ENCODE measurements around the gene STOML1. TPM values are rescaled to one million over a fixed set of nuclear protein-coding genes. Genes with fewer than 3 reads are reported as not detected.
"Not testable (repeated sequence)": the region's sequence is repeated elsewhere in the genome, so short reads cannot be mapped to it uniquely, and the experiment has no call there.

Gene STOML1
- total and polyA plus RNA-seq, 2 donors: 13.0 to 19.1 TPM

DNA sequence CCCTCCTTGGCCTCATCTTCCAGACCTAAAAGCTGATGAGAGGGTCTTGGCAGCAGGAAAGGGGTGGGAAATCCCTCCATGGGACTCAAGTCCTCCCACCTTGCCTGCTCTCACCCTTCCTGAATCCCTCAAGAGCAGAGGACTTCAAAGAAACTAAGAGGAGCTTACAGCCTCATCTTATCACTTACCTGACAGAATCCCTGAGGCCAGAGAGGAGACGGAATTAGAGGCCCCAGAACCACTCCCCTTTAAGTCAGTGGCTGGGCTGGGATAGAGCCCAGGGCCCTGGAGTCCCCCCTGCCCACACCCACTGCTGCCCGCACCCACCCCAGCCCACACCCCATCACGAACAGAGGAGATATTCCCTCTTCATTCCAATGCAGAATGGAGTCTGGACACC, 50.6 kb downstream of the STOML1 start:
- no peaks in the 10 kb centered on the region for H3K36me3 ChIP-seq (ENCODE audit: control insufficient read depth in 2 of 2, insufficient read depth in 2 of 2, low read length in 1 of 2)
- H3K9me3 ChIP-seq (ENCODE audit: control insufficient read depth in 2 of 2, insufficient read depth in 1 of 2, low read length in 1 of 2): peaks cover 0 to 4% of the 10 kb centered on the region in 2 donors
- peaks cover 15 to 37% of the 10 kb centered on the region in 2 donors for H3K4me1 ChIP-seq (ENCODE audit: control insufficient read depth in 2 of 2, insufficient read depth in 2 of 2, low read length in 2 of 2)
- H3K27ac ChIP-seq (ENCODE audit: low read depth in 1 of 2, low read length in 1 of 2): no peak overlapping the region
- 97% methylated on average over 3 of the region's 3 CpGs for WGBS
- DNase-seq (ENCODE audit: low read depth in 6 of 9, low spot score in 9 of 9): no peak
- no peak overlapping the region for H3K4me3 ChIP-seq (ENCODE audit: low read length in 2 of 2)
- no peaks in the 10 kb centered on the region for H3K27me3 ChIP-seq (ENCODE audit: control insufficient read depth in 2 of 2, insufficient read depth in 1 of 2, low read length in 1 of 2)

DNA sequence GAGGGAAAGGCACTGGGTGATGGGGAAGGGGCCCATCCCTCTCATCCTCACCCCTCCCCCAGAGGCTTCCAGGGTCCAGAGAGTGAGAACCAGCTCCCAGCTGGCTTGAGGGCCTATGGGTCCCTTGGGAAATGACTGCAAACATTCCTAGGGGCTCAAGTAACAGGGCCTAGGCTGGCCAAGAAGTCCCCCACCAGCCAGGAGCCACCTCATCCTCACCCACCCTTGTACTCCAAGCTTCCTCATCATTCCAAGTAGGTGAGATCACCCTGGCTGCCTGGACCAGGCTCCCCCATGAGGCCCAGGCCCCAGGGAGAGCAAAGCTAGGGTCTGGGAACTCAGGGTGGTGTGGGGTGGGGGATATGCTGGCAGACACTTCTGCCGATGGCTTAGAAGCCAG, 51.1 kb downstream of the STOML1 start:
- Histone ChIP-seq H3K27ac (ENCODE audit: low read depth in 1 of 2, low read length in 1 of 2) (no peak overlapping the region), H3K36me3 (ENCODE audit: control insufficient read depth in 2 of 2, insufficient read depth in 2 of 2, low read length in 1 of 2) (no peaks in the 10 kb centered on the region), H3K4me3 (ENCODE audit: low read length in 2 of 2) (no peak overlapping the region), H3K4me1 (ENCODE audit: control insufficient read depth in 2 of 2, insufficient read depth in 2 of 2, low read length in 2 of 2) (peaks cover 12 to 33% of the 10 kb centered on the region in 2 donors), H3K9me3 (ENCODE audit: control insufficient read depth in 2 of 2, insufficient read depth in 1 of 2, low read length in 1 of 2) (peaks cover 0 to 4% of the 10 kb centered on the region in 2 donors), H3K27me3 (ENCODE audit: control insufficient read depth in 2 of 2, insufficient read depth in 1 of 2, low read length in 1 of 2) (no peaks in the 10 kb centered on the region)
- DNase-seq (ENCODE audit: low read depth in 6 of 9, low spot score in 9 of 9): no peak
- WGBS: 100% methylated on average over 1 of the region's 1 CpG

DNA sequence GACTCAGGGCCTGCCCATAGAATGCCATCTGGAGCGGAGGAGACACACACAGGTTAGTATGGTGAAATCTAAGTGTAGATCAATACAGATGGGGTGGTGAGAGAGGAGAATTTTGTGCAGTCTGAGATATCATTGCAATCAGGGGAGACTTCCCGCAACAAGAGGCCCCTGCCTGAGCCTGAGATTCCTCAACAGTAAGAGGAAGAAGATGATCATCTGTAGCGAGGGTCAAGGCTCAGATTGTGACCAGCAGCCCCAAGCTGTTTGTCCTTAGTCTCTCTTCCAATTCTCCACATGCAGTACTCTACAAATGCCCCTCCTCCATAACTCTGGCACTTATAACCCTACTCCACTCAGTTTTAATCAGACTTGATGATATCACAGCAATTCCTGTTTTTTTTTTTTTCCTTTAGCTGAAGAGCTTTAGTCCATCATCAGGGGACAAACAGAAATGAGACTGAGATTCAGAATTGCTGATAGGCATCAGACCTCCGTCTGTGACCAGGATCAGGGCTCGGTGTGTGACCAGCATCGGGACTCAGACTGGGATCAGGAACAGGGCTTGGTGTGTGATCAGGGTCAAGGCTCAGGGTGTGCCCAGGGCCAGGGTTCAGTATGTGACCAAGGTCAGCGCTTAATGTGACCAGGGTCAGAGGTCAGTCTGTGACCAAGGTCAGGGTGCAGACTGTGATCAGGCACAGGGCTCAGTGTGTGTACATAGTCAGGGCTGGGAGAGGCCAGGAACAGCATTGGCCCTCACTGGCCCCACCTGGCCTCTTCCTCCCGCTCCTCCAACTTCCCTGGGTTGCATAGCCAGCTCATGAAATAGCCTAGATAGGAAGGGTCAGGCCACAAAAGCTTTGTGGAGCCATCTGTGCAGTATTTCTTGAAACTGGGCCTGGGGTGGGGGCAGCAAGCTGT, 51.8 kb downstream of the STOML1 start:
- no peaks in the 10 kb centered on the region for H3K27me3 ChIP-seq (ENCODE audit: control insufficient read depth in 2 of 2, insufficient read depth in 1 of 2, low read length in 1 of 2)
- no peak overlapping the region for H3K4me3 ChIP-seq (ENCODE audit: low read length in 2 of 2)
- peaks cover 7 to 26% of the 10 kb centered on the region in 2 donors for H3K4me1 ChIP-seq (ENCODE audit: control insufficient read depth in 2 of 2, insufficient read depth in 2 of 2, low read length in 2 of 2)
- no peaks in the 10 kb centered on the region for H3K36me3 ChIP-seq (ENCODE audit: control insufficient read depth in 2 of 2, insufficient read depth in 2 of 2, low read length in 1 of 2)
- H3K9me3 ChIP-seq (ENCODE audit: control insufficient read depth in 2 of 2, insufficient read depth in 1 of 2, low read length in 1 of 2): peaks cover 0 to 4% of the 10 kb centered on the region in 2 donors
- WGBS: 92% methylated on average over 8 of the region's 8 CpGs
- DNase-seq (ENCODE audit: low read depth in 6 of 9, low spot score in 9 of 9): no peak
- H3K27ac ChIP-seq (ENCODE audit: low read depth in 1 of 2, low read length in 1 of 2): no peak overlapping the region

DNA sequence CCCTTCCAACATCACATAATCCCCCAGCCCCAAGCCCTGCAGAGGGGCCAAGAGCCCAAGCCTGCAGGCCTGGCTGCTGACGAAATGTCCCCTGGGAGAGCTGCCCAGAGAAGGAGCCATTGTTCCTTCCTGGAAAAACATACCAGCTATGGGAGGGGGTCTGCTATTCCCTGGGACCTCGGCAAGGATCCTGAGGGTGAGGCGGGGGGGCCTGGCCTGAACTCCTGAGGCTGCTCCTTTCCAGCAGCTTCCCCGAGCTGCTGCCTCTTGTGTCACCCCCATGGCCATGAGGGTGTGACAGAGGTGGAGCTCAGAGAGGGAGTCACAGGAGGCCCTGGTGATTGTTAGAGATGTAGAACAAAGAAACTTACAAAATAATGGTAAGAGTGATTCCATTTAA, 53.0 kb downstream of the STOML1 start:
- Histone ChIP-seq H3K27me3 (ENCODE audit: control insufficient read depth in 2 of 2, insufficient read depth in 1 of 2, low read length in 1 of 2) (no peaks in the 10 kb centered on the region), H3K27ac (ENCODE audit: low read depth in 1 of 2, low read length in 1 of 2) (no peak overlapping the region), H3K4me3 (ENCODE audit: low read length in 2 of 2) (no peak overlapping the region), H3K36me3 (ENCODE audit: control insufficient read depth in 2 of 2, insufficient read depth in 2 of 2, low read length in 1 of 2) (no peaks in the 10 kb centered on the region), H3K9me3 (ENCODE audit: control insufficient read depth in 2 of 2, insufficient read depth in 1 of 2, low read length in 1 of 2) (peaks cover 0 to 2% of the 10 kb centered on the region in 2 donors), H3K4me1 (ENCODE audit: control insufficient read depth in 2 of 2, insufficient read depth in 2 of 2, low read length in 2 of 2) (peaks cover 3 to 14% of the 10 kb centered on the region in 2 donors)
- WGBS: 84% methylated on average over 4 of the region's 4 CpGs
- DNase-seq (ENCODE audit: low read depth in 6 of 9, low spot score in 9 of 9): no peak

DNA sequence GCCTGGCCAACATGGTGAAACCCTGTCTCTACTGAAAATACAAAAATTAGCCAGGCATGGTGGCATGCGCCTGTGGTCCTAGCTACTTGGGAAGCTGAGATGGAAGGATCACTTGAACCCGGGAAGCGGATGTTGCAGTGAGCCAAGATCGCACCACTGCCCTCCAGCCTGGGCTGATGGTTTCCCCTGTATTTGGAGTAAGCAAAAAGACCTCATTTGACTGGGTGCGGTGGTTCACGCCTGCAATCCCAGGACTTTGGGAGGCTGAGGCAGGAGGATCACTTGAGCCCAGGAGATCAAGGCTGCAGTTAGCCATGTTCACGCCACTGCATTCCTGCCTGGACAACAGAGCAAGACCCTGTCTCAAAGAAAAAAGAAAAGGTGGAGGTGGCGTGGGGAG, 53.6 kb downstream of the STOML1 start:
- H3K27me3 ChIP-seq (ENCODE audit: control insufficient read depth in 2 of 2, insufficient read depth in 1 of 2, low read length in 1 of 2); H3K27ac ChIP-seq (ENCODE audit: low read depth in 1 of 2, low read length in 1 of 2); DNase-seq (ENCODE audit: low read depth in 6 of 9, low spot score in 9 of 9); H3K4me3 ChIP-seq (ENCODE audit: low read length in 2 of 2); H3K9me3 ChIP-seq (ENCODE audit: control insufficient read depth in 2 of 2, insufficient read depth in 1 of 2, low read length in 1 of 2); H3K36me3 ChIP-seq (ENCODE audit: control insufficient read depth in 2 of 2, insufficient read depth in 2 of 2, low read length in 1 of 2): not testable (repeated sequence)
- peaks cover 3 to 11% of the 10 kb centered on the region in 2 donors for H3K4me1 ChIP-seq (ENCODE audit: control insufficient read depth in 2 of 2, insufficient read depth in 2 of 2, low read length in 2 of 2)
- WGBS: 92% methylated on average over 8 of the region's 8 CpGs

DNA sequence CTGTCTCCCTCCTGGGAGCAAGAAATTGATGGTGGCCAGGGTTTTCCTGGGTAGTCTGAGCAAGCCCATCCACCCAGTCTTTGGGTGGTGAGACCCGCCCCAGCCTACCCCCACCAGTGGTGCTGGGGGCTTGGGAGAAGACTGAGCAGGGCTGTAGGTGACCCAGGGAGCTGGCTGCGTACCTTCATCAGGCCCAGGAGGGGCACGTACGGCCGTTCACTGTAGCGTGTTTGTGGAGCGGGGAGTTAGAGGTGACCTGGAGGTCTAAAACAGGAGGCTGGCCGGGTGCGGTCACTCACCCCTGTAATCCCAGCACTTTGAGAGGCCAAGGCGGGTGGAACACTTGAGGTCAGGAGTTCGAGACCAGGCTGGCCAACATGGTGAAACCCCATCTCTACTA, 54.4 kb downstream of the STOML1 start:
- Histone ChIP-seq H3K9me3 (ENCODE audit: control insufficient read depth in 2 of 2, insufficient read depth in 1 of 2, low read length in 1 of 2) (no peaks in the 10 kb centered on the region), H3K4me3 (ENCODE audit: low read length in 2 of 2) (no peak overlapping the region), H3K27ac (ENCODE audit: low read depth in 1 of 2, low read length in 1 of 2) (no peak overlapping the region), H3K4me1 (ENCODE audit: control insufficient read depth in 2 of 2, insufficient read depth in 2 of 2, low read length in 2 of 2) (peaks cover 3 to 11% of the 10 kb centered on the region in 2 donors), H3K27me3 (ENCODE audit: control insufficient read depth in 2 of 2, insufficient read depth in 1 of 2, low read length in 1 of 2) (no peaks in the 10 kb centered on the region), H3K36me3 (ENCODE audit: control insufficient read depth in 2 of 2, insufficient read depth in 2 of 2, low read length in 1 of 2) (no peaks in the 10 kb centered on the region)
- DNase-seq (ENCODE audit: low read depth in 6 of 9, low spot score in 9 of 9): no peak
- WGBS: 98% methylated on average over 11 of the region's 11 CpGs

DNA sequence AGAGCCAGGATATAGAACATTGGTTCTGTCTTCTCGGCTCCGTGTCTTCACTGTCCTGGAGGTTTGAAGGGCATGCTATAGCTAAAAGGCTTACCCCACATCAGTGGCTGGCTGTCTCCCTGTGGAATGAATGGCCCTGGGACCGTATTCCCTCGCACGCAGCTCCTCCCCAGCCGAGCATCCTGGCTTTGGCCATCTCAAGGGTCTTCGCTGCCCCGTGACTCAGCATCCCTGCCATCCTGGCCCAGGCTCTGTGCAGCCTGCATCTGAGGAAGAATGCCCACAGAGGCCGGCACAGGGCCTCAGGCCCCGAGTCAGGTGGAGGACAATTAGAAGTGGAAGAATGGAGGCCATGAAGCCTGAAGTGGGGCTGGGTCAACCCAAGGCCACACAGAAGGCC, 54.8 kb downstream of the STOML1 start:
- H3K4me1 ChIP-seq (ENCODE audit: control insufficient read depth in 2 of 2, insufficient read depth in 2 of 2, low read length in 2 of 2): peaks cover 3 to 7% of the 10 kb centered on the region in 2 donors

DNA sequence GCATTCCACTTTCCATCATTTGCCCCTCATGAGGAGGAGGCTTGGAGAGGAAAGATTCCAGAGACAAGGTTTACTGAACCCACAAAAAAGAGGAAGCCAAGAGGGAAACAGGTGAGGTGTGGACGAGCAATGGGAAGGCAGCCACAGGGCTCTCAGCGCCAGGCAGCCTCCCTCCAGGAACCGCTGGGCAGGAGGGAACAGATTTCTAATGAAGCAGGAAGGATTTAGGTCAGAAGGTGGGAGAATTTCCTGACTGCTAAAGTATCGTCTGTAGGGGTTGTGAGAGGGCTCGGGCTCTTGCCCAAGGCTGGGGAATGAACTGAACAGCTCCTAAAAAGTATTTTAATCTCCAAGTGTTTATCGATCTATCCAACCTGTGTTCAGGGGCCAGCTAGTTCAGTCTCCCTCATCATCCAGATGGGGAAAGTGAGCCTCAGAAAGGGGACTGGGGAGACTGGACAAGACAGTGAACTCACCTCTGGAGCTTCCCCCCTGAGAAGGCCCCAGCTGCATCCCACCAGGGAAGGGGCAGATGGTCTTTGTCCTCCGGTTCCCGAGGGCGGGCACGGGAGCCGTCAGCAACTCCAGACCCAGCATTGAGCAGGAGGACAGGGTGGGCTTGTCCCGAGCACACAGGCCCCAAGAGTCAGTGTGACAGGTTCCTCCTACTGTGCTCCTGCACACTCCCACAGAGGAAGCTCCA, 55.4 kb downstream of the STOML1 start:
- H3K27ac ChIP-seq (ENCODE audit: low read depth in 1 of 2, low read length in 1 of 2): no peak overlapping the region
- no peak for DNase-seq (ENCODE audit: low read depth in 6 of 9, low spot score in 9 of 9)
- H3K27me3 ChIP-seq (ENCODE audit: control insufficient read depth in 2 of 2, insufficient read depth in 1 of 2, low read length in 1 of 2): no peaks in the 10 kb centered on the region
- H3K36me3 ChIP-seq (ENCODE audit: control insufficient read depth in 2 of 2, insufficient read depth in 2 of 2, low read length in 1 of 2): no peaks in the 10 kb centered on the region
- peaks cover 1 to 3% of the 10 kb centered on the region in 2 donors for H3K4me1 ChIP-seq (ENCODE audit: control insufficient read depth in 2 of 2, insufficient read depth in 2 of 2, low read length in 2 of 2)
- H3K9me3 ChIP-seq (ENCODE audit: control insufficient read depth in 2 of 2, insufficient read depth in 1 of 2, low read length in 1 of 2): no peaks in the 10 kb centered on the region
- no peak overlapping the region for H3K4me3 ChIP-seq (ENCODE audit: low read length in 2 of 2)
- WGBS: 78% methylated on average over 12 of the region's 12 CpGs

More for the DNA sequence above, 54.8 kb downstream of the STOML1 start:
- Histone ChIP-seq H3K4me3 (ENCODE audit: low read length in 2 of 2) (no peak overlapping the region), H3K27ac (ENCODE audit: low read depth in 1 of 2, low read length in 1 of 2) (no peak overlapping the region), H3K36me3 (ENCODE audit: control insufficient read depth in 2 of 2, insufficient read depth in 2 of 2, low read length in 1 of 2) (no peaks in the 10 kb centered on the region), H3K27me3 (ENCODE audit: control insufficient read depth in 2 of 2, insufficient read depth in 1 of 2, low read length in 1 of 2) (no peaks in the 10 kb centered on the region), H3K9me3 (ENCODE audit: control insufficient read depth in 2 of 2, insufficient read depth in 1 of 2, low read length in 1 of 2) (no peaks in the 10 kb centered on the region)
- no peak for DNase-seq (ENCODE audit: low read depth in 6 of 9, low spot score in 9 of 9)
- WGBS: 86% methylated on average over 10 of the region's 10 CpGs

DNA sequence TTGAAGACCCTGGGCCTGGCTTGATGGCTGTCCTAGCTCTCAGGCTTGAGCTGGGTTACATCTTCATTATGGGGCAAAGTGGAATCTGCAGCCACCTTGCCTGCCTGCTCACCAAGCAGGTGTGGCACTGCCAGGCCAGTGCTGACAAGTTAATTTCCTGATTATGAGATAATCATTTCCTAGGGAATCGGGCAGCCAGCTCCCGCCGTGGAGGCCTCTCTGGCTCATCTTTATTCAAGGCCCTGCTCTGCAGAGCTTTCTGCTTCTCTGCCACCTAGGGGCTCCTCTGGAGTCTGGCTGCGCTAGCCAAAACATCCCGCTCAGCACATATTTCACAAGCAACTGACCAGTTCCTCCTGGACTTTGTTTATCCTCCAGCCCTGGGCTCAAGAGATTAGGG, 55.9 kb downstream of the STOML1 start:
- Histone ChIP-seq H3K4me3 (ENCODE audit: low read length in 2 of 2) (no peak overlapping the region), H3K27me3 (ENCODE audit: control insufficient read depth in 2 of 2, insufficient read depth in 1 of 2, low read length in 1 of 2) (no peaks in the 10 kb centered on the region), H3K27ac (ENCODE audit: low read depth in 1 of 2, low read length in 1 of 2) (no peak overlapping the region), H3K4me1 (ENCODE audit: control insufficient read depth in 2 of 2, insufficient read depth in 2 of 2, low read length in 2 of 2) (peaks cover 0 to 3% of the 10 kb centered on the region in 2 donors), H3K9me3 (ENCODE audit: control insufficient read depth in 2 of 2, insufficient read depth in 1 of 2, low read length in 1 of 2) (no peaks in the 10 kb centered on the region), H3K36me3 (ENCODE audit: control insufficient read depth in 2 of 2, insufficient read depth in 2 of 2, low read length in 1 of 2) (no peaks in the 10 kb centered on the region)
- DNase-seq (ENCODE audit: low read depth in 6 of 9, low spot score in 9 of 9): no peak
- 90% methylated on average over 5 of the region's 5 CpGs for WGBS

All from thymus (tissue), 11 donors.